K562 (cell line): Measurements from ENCODE around the gene MCM3. TPM values are rescaled to one million over a fixed set of nuclear protein-coding genes. Genes with fewer than 3 reads are reported as not detected.
A peak's percentile ranks its signal among the peaks of the same experiment; 100 is the strongest.

ENCODE experiments used
- ADNP ChIP-seq: fragments of 200-800 bp; sonication (Bioruptor generic); IDR thresholded peaks from 2 replicates; pipeline ENCODE4 v1.6.1; 2016; ENCODE audit warnings: missing genetic modification characterization, missing compliant biosample characterization
- ARNT ChIP-seq, 2 experiments: fragments of 450-650 bp; IDR thresholded peaks; 2 replicates each; pipeline ENCODE4 v1.6.1; 2016; ENCODE audit warnings: mild to moderate bottlenecking in 1 of 2
- CBFA2T3 ChIP-seq: fragments of 450-650 bp; IDR thresholded peaks from 2 replicates; pipeline ENCODE4 v1.6.1; 2017
- CREM ChIP-seq: IDR thresholded peaks from 2 replicates; pipeline ENCODE4 v1.6.1; 2014; ENCODE audit warnings: antibody characterized with exemption, low read depth
- CTCF ChIP-seq, 3 experiments: IDR thresholded peaks in 2 of 3; conservative IDR thresholded peaks in 1 of 3; 2 replicates each; pipeline ENCODE4 v1.5.1; 2011 to 2012; ENCODE audit warnings: low read length in 3 of 3, mild to moderate bottlenecking in 3 of 3, control low read depth in 2 of 3, improper control_type of control experiment in 1 of 3, inconsistent platforms in 1 of 3, low read depth in 1 of 3, mixed read lengths in 1 of 3, moderate library complexity in 1 of 3; ENCODE audit not compliant: insufficient read depth in 2 of 3
- DIDO1 ChIP-seq: fragments of 450-650 bp; IDR thresholded peaks from 2 replicates; pipeline ENCODE4 v1.6.1; 2016; ENCODE audit warnings: low read depth, missing biosample characterization, missing genetic modification characterization
- ELF2 ChIP-seq: fragments of 250-450 bp; sonication (Bioruptor Pico); IDR thresholded peaks from 2 replicates; pipeline ENCODE4 v1.5.0; 2021; ENCODE audit warnings: mild to moderate bottlenecking
- EP400 ChIP-seq: fragments of 450-650 bp; IDR thresholded peaks from 2 replicates; pipeline ENCODE4 v1.6.1; 2017; ENCODE audit warnings: antibody characterized with exemption, mild to moderate bottlenecking, moderate library complexity
- ETV1 ChIP-seq: fragments of 450-650 bp; conservative IDR thresholded peaks from 2 replicates; pipeline ENCODE4 v1.6.1; 2016; ENCODE audit warnings: missing genetic modification characterization, control low read depth, low read depth, missing compliant biosample characterization
- FOXM1 ChIP-seq, 2 experiments: fragments of 450-650 bp in 1 of 2; sonication (generic) in 1 of 2; formaldehyde crosslinking in 1 of 2; IDR thresholded peaks; 2 replicates each; pipeline versions ENCODE4 v1.6.1 to v1.9.0; 2017 to 2022; ENCODE audit warnings: low read depth in 2 of 2, mild to moderate bottlenecking in 2 of 2, missing genetic modification reagents in 1 of 2, moderate library complexity in 1 of 2
- GATAD2A ChIP-seq: fragments of 450-650 bp; IDR thresholded peaks from 2 replicates; pipeline ENCODE4 v1.6.1; 2017
- HBP1 ChIP-seq: fragments of 450-650 bp; formaldehyde crosslinking; IDR thresholded peaks from 2 replicates; pipeline ENCODE4 v1.4.0; 2022; ENCODE audit warnings: missing genetic modification characterization
- HDAC3 ChIP-seq: fragments of 450-650 bp; IDR thresholded peaks from 2 replicates; pipeline ENCODE4 v1.6.1; 2018; ENCODE audit warnings: borderline replicate concordance, mild to moderate bottlenecking, moderate library complexity; ENCODE audit not compliant: partially characterized antibody
- IFI16 ChIP-seq: fragments of 250-450 bp; sonication (Bioruptor Pico); IDR thresholded peaks from 2 replicates; pipeline ENCODE4 v2.1.2; 2022; ENCODE audit warnings: mild to moderate bottlenecking, inconsistent platforms
- KLF16 ChIP-seq: IDR thresholded peaks from 2 replicates; pipeline ENCODE4 v1.6.1; 2016; ENCODE audit warnings: antibody characterized with exemption
- MBD1 ChIP-seq: fragments of 250-450 bp; sonication (Bioruptor Pico); IDR thresholded peaks from 2 replicates; pipeline ENCODE4 v1.8.0; 2022; ENCODE audit warnings: inconsistent platforms
- NRF1 ChIP-seq, 2 experiments: fragments of 450-650 bp; IDR thresholded peaks in 1 of 2; conservative IDR thresholded peaks in 1 of 2; 2 replicates each; pipeline ENCODE4 v1.6.1; 2014; ENCODE audit warnings: mild to moderate bottlenecking in 2 of 2
- PHF20 ChIP-seq: fragments of 450-650 bp; IDR thresholded peaks from 2 replicates; pipeline ENCODE4 v1.6.1; 2018; ENCODE audit not compliant: partially characterized antibody
- POLR3G ChIP-seq: IDR thresholded peaks from 2 replicates; pipeline ENCODE4 v1.6.1; 2011; ENCODE audit not compliant: insufficient read length, insufficient replicate concordance; ENCODE audit errors: extremely low read depth
- RNF2 ChIP-seq: sonication (generic); IDR thresholded peaks from 2 replicates; pipeline ENCODE4 v1.6.1; 2016
- SRF ChIP-seq, 2 experiments: fragments of 250-450, 450-650 bp in 1 of 2; sonication (Bioruptor Pico) in 1 of 2; sonication (generic) in 1 of 2; formaldehyde crosslinking; IDR thresholded peaks; 2 replicates each; pipeline versions ENCODE4 v1.5.0 to v1.5.1; 2020 to 2022; ENCODE audit warnings: mild to moderate bottlenecking in 1 of 2, missing genetic modification reagents in 1 of 2
- TAL1 ChIP-seq: fragments of 450-650 bp; IDR thresholded peaks from 2 replicates; pipeline ENCODE4 v1.6.1; 2016; ENCODE audit warnings: mild to moderate bottlenecking
- TCFL5 ChIP-seq: fragments of 250-450 bp; sonication (Bioruptor Pico); conservative IDR thresholded peaks from 2 replicates; pipeline ENCODE4 v1.6.1; 2021; ENCODE audit warnings: mild to moderate bottlenecking, moderate library complexity, matching md5 sums
- ZBTB8A ChIP-seq: fragments of 450-650 bp; IDR thresholded peaks from 2 replicates; pipeline ENCODE4 v1.6.1; 2018; ENCODE audit warnings: mild to moderate bottlenecking, moderate library complexity; ENCODE audit not compliant: partially characterized antibody
- polyA plus RNA-seq, 8 experiments: library from polyadenylated mRNA; depleted of rRNA in 4 of 8; stranded (reverse) in 5 of 8; unstranded in 3 of 8; fragments of >200 nt; fragmentation: Nextera tagmentation in 2 of 8; fragmentation: Illumina TruSeq in 1 of 8; extraction: Ambion mirVana in 2 of 8; extraction: Trizol in 1 of 8; gene quantifications; 2 replicates each; pipeline versions ENCODE4 v1.2.1 to v1.2.3, GENCODE V29; 2011 to 2014; ENCODE audit warnings: inconsistent platforms in 1 of 8, missing spikeins in 1 of 8
- total RNA-seq, 7 experiments: library from RNA; depleted of rRNA in 6 of 7; stranded (reverse); fragments of >200 nt in 6 of 7; fragmentation: Illumina TruSeq in 2 of 7; extraction: Trizol in 2 of 7; gene quantifications; 2 replicates each; pipeline versions ENCODE4 v1.2.1 to v1.2.3, GENCODE V29; 2011 to 2021; ENCODE audit warnings: low replicate concordance in 1 of 7

The MCM3 gene
- total and polyA plus RNA-seq, 9 of the 15 experiments (the other 6 are each of a cell fraction or from before 2014, with no cell fraction given) = 76.1 to 270 (median 250) TPM

GRCh38 chr6:52233975-52234823 is 50.3 kb downstream of the MCM3 start (continued):
- TF ChIP-seq CTCF (IDR thresholded peaks at IDR 0.05 in 2 of 3, conservative IDR thresholded peaks at IDR 0.05 in 1 of 3; ENCODE audit: insufficient read depth in 2 of 3, low read depth in 1 of 3, low read length in 3 of 3) (peak; percentile 58 to 72 (median 71); a peak in 5 of 6 replicates), FOXM1 (IDR thresholded peaks at IDR 0.05; ENCODE audit: low read depth) (no peak), FOXM1 (CRISPR knock-in tag; IDR thresholded peaks at IDR 0.05; ENCODE audit: low read depth) (no peak), CREM (0 out of 2 replicates have a peak, but pooled peaks have one; percentile 24), GATAD2A (no peak), IFI16 (CRISPR knock-in tag) (no peak), EP400 (no peak), NRF1 (conservative IDR thresholded peaks at IDR 0.05 in 1 of 2, IDR thresholded peaks at IDR 0.05 in 1 of 2) (0 out of 4 replicates have a peak, but pooled peaks of 1 of the 2 experiments have one; percentile 21), TCFL5 (CRISPR knock-in tag) (no peak), PHF20 (no peak), ELF2 (CRISPR knock-in tag) (no peak), CBFA2T3 (no peak), HBP1 (CRISPR knock-in tag) (no peak), MBD1 (CRISPR knock-in tag) (no peak), RNF2 (no peak), DIDO1 (no peak), ETV1 (no peak), ARNT (IDR thresholded peaks at IDR 0.05) (no peak), KLF16 (0 out of 2 replicates have a peak, but pooled peaks have one; percentile 31), SRF (CRISPR knock-in tag; IDR thresholded peaks at IDR 0.05) (no peak), TAL1 (no peak), ADNP (tag) (no peak), HDAC3 (no peak), ZBTB8A (no peak), POLR3G (no peak)
